ENCODE results near the gene MARCKSL1. TPM values are rescaled to one million over a fixed set of nuclear protein-coding genes. Genes with fewer than 3 reads are reported as not detected.
A peak's percentile ranks its signal among the peaks of the same experiment; 100 is the strongest.

Gene MARCKSL1
- total RNA-seq, 1 experiment from 2014 or later, result 91.5 TPM

- intact Hi-C loops (cut with micrococcal nuclease; ENCODE audit: unreplicated experiment), result no loop called here
- Histone ChIP-seq H3K9me2 (ENCODE audit: insufficient read depth) (no peaks in the 10 kb centered on the region), H3K79me2 (ENCODE audit: low read depth) (peaks cover 12% of the 10 kb centered on the region), H3K4me3 (no peak overlapping the region), H3K27ac (no peak overlapping the region), H4K20me1 (ENCODE audit: insufficient read depth) (no peaks in the 10 kb centered on the region), H3K4me2 (no peak overlapping the region), H3K36me3 (ENCODE audit: low read depth) (peaks cover 11% of the 10 kb centered on the region; the same call in 1 of the 2 replicates), H3K4me1 (replicated peaks; ENCODE audit: insufficient read depth) (peaks cover 39% of the 10 kb centered on the region), H3K27me3 (ENCODE audit: insufficient read depth, low read depth) (no peaks in the 10 kb centered on the region), H3F3A (ENCODE audit: insufficient read depth, low read depth) (peaks cover 45% of the 10 kb centered on the region), H2AFZ (no peak overlapping the region), H3K9me3 (ENCODE audit: insufficient read depth, low read depth) (no peaks in the 10 kb centered on the region)
- TF ChIP-seq EZH2 (IDR thresholded peaks at IDR 0.05; ENCODE audit: low read depth) (no peak), CTCF (conservative IDR thresholded peaks at IDR 0.05) (no peak)
- POLR2A ChIA-PET (ENCODE audit: unreplicated experiment), result no interaction called here
- DNase-seq, result peak in 1 of 2 experiments; percentile 29
- CTCF ChIA-PET, result no interaction called here
- BruUV-seq (replicated peaks), result no TSS peak
Observed at GRCh38 chr1:32329931-32330466, 6.0 kb downstream of the MARCKSL1 start.

- H3K4me2 ChIP-seq, result no peak overlapping the region
- 0 out of 2 replicates have a peak, but pooled peaks cover 18% of the 10 kb centered on the region for H3K36me3 ChIP-seq (ENCODE audit: low read depth)
- no peaks in the 10 kb centered on the region for H3K27me3 ChIP-seq (ENCODE audit: insufficient read depth, low read depth)
- H2AFZ ChIP-seq, result no peak overlapping the region
- ChIA-PET POLR2A (ENCODE audit: unreplicated experiment) (no interaction called here), CTCF (no interaction called here)
- H3K4me3 ChIP-seq, result no peak overlapping the region
- no peak for TF ChIP-seq EZH2 (IDR thresholded peaks at IDR 0.05; ENCODE audit: low read depth)
- TF ChIP-seq CTCF (conservative IDR thresholded peaks at IDR 0.05), result no peak
- no peak overlapping the region for H3K27ac ChIP-seq
- H3K9me3 ChIP-seq (ENCODE audit: insufficient read depth, low read depth), result no peaks in the 10 kb centered on the region
- H3K79me2 ChIP-seq (ENCODE audit: low read depth), result no peaks in the 10 kb centered on the region
- H3K4me1 ChIP-seq (replicated peaks; ENCODE audit: insufficient read depth), result peaks cover 17% of the 10 kb centered on the region
- H3F3A ChIP-seq (ENCODE audit: insufficient read depth, low read depth), result peaks cover 38% of the 10 kb centered on the region
- H3K9me2 ChIP-seq (ENCODE audit: insufficient read depth), result no peaks in the 10 kb centered on the region
- H4K20me1 ChIP-seq (ENCODE audit: insufficient read depth), result no peaks in the 10 kb centered on the region
- no peak for DNase-seq
- intact Hi-C loops (cut with micrococcal nuclease; ENCODE audit: unreplicated experiment), result no loop called here
- no TSS peak for BruUV-seq (replicated peaks)
Observed at GRCh38 chr1:32327204-32327603, 8.8 kb downstream of the MARCKSL1 start.

GRCh38 chr1:32321712-32322291 is 14.2 kb downstream of the MARCKSL1 start:
- peaks cover 24% of the 10 kb centered on the region for H3K36me3 ChIP-seq (ENCODE audit: low read depth)
- H3K27ac ChIP-seq, result peak overlapping the region; percentile 47
- H4K20me1 ChIP-seq (ENCODE audit: insufficient read depth), result 0 out of 2 replicates have a peak, but pooled peaks cover under 1% of the 10 kb centered on the region
- peaks cover 31% of the 10 kb centered on the region for H3F3A ChIP-seq (ENCODE audit: insufficient read depth, low read depth)
- H3K9me3 ChIP-seq (ENCODE audit: insufficient read depth, low read depth), result no peaks in the 10 kb centered on the region
- no peak overlapping the region for H3K4me3 ChIP-seq
- H3K4me1 ChIP-seq (replicated peaks; ENCODE audit: insufficient read depth), result peaks cover 17% of the 10 kb centered on the region
- TF ChIP-seq CTCF (conservative IDR thresholded peaks at IDR 0.05) (no peak), EZH2 (IDR thresholded peaks at IDR 0.05; ENCODE audit: low read depth) (no peak)
- BruUV-seq (replicated peaks), result no TSS peak
- peak overlapping the region; percentile 43 for H3K4me2 ChIP-seq
- DNase-seq, result peak in 1 of 2 experiments; percentile 48
- no peak overlapping the region for H2AFZ ChIP-seq
- ChIA-PET CTCF (interaction anchor here (0.6 to 1.2 kb wide), 2 partner anchors 122 to 365 kb away, joined by 3 to 4 read pairs; partner anchors contain the start of gene CCDC28B), POLR2A (ENCODE audit: unreplicated experiment) (interaction anchor here (0.6 to 0.7 kb wide), 4 partner anchors 31 to 309 kb away, joined by 3 to 29 read pairs (median 6); no protein-coding TSS in a partner anchor)
- intact Hi-C loops (cut with micrococcal nuclease; ENCODE audit: unreplicated experiment), result no loop called here
- peaks cover 3% of the 10 kb centered on the region; the same call in 1 of the 2 replicates for H3K79me2 ChIP-seq (ENCODE audit: low read depth)
- H3K9me2 ChIP-seq (ENCODE audit: insufficient read depth), result no peaks in the 10 kb centered on the region
- no peaks in the 10 kb centered on the region for H3K27me3 ChIP-seq (ENCODE audit: insufficient read depth, low read depth)

All from PC-9 (cell line).